ENCODE measurements around the gene ADGRF4. TPM values are rescaled to one million over a fixed set of nuclear protein-coding genes. Genes with fewer than 3 reads are reported as not detected.

ADGRF4 gene
- total and polyA plus RNA-seq, 2 of the 8 experiments (the other 6 are each of a cell fraction or from before 2014, with no cell fraction given), result 0.02 TPM; not detected in 1

DNA sequence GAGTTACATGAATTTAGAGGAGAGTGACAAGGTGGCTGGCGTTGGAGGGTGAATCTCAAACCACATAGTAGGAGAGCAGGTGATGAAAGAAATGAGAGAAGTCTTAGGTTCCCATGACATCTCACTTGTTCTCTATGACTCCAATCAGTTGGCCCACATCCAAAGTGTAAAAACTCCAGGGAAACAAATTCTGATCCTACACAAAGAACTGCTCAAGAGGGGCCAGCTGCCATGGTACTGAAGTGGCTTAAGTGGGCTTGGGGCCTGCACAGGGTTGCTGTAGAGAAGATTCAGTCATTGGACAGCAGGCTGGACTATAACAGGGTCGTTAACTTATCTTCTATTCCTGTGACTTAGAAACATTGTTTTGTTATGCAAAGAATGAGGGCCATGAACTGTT lies 7.6 kb upstream of the ADGRF4 start (continued):
- no peak for TF ChIP-seq FOSL1 (IDR thresholded peaks at IDR 0.05; ENCODE audit: insufficient read depth, low read depth, low read length)
- no peak for TF ChIP-seq ASH2L (IDR thresholded peaks at IDR 0.05; ENCODE audit: low read length)
- no peak for TF ChIP-seq HDAC6 (IDR thresholded peaks at IDR 0.05; ENCODE audit: low read depth, low read length)
- TF ChIP-seq NRF1 (IDR thresholded peaks at IDR 0.05; ENCODE audit: low read depth, low read length), result no peak
- no peak for TF ChIP-seq TAF7 (optimal IDR thresholded peaks at IDR 0.05; ENCODE audit: borderline replicate concordance, low read depth, low read length)

Data from H1 (cell line).